Activated CD4-positive, alpha-beta T cell treated with anti-CD3 and anti-CD28 coated beads, Interleukin-2, Interleukin-6, amounts not matched to agents 100 ng/mL and 50 ng/mL, durations not matched to agents 16 hours and 8 hours (primary cell): ENCODE data around the gene PAGE4.

Experiments used
- DNase-seq: peaks from one replicate; pipeline ENCODE4 v3.0.0-alpha.2; 2020

Gene PAGE4

GRCh38 chrX:49877397-49878101 is 48.4 kb downstream of the PAGE4 start:
- DNase-seq = no peak

- DNase-seq = no peak
Measured at GRCh38 chrX:49878128-49878833, 49.2 kb downstream of the PAGE4 start.

GRCh38 chrX:49878834-49879655 is 49.9 kb downstream of the PAGE4 start, which contains the start of gene USP27X:
Gene USP27X, plus strand, starts transcription at chrX:49879484. Its CDS starts 824 bp downstream, at chrX:49880308.
- DNase-seq = peak; percentile 84

- DNase-seq = no peak
Measured at GRCh38 chrX:49879656-49880277, 50.7 kb downstream of the PAGE4 start.

GRCh38 chrX:49880668-49881067 is 51.6 kb downstream of the PAGE4 start:
- DNase-seq = no peak
